ENCODE results near the gene KRT2.

DNA sequence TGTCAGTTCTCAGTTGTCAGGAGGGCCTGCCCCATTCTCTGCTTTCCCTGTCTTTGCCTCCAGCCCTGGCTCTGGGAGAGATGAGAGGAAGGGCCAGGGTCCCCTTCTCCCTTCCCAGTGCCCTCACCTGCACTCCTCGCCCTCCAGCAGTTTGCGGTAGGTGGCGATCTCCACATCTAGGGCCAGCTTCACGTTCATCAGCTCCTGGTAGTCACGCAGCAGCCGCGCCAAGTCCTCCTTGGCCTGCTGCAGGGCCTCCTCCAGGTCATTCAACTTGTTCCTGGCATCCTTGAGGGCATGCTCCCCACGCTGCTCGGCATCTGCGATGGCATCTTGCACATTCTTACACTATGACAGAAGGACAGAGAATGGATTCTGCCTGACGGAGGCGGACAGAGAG is 5.4 kb downstream of the KRT2 start:
- no peak for TF ChIP-seq ZNF274 (IDR thresholded peaks at IDR 0.05; ENCODE audit: low read depth, low read length)
- no peak for TF ChIP-seq YY1 (IDR thresholded peaks at IDR 0.05; ENCODE audit: insufficient read depth, insufficient read length)
